Measurements from ENCODE around the gene RBM45.

RBM45 gene

DNA sequence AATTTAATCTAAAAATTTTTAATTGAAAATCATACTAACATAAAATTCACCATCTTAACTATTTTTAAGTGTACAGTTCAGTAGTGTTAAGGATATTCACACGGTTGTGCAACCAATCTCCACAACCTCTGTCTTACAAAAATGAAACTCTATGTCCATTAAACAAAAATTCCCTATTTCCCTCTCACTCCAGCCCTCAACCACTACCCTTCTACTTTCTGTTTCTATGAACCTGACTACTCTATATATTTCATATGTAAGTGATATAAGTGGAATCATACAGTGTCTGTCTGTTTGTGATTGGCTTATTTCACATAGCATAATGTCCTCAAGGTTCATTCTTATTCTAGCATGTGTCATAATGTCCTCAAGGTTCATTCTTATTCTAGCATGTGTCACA is 47.7 kb downstream of the RBM45 start:
- no peak for DNase-seq (ENCODE audit: low read depth)

DNA sequence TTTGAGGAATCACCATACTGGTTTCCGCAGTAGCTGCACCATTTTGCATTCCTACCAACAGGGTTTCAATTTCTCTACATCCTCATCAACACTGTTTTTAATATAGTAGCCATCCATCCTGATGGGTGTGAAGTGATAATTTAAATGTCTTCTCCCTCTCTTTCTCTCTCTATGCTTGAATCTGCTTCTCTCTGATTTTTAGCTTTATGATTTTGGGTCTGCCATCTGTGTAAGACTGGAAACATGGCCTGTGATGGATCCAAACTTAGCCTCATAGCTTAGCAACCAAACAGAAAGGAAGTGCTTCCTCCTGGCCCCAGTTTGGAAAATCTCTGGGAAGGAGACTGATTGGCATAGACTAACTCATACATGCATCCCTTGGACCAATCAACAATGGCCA is 48.4 kb downstream of the RBM45 start:
- no peak for DNase-seq (ENCODE audit: low read depth)

DNA sequence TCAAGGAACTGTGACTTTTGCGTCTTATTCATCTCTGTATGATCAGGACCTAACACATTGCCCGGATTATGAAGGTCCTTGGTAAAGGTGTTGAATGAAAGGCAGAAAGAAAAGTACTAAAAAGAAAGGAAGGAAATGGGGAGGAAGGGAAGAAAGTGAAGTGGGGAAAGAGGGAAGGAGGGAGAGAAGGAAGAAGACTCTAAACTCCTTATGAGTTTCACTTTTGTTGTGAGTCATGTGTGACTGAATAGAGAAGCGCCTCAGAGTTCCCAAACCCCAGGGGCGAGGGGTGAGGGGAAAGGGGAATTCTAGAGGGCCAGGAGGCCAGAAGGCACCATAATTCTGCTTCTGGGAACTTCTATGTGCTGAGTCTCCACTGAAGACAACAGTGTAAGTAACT is 51.2 kb downstream of the RBM45 start:
- no peak for DNase-seq (ENCODE audit: low read depth)

DNA sequence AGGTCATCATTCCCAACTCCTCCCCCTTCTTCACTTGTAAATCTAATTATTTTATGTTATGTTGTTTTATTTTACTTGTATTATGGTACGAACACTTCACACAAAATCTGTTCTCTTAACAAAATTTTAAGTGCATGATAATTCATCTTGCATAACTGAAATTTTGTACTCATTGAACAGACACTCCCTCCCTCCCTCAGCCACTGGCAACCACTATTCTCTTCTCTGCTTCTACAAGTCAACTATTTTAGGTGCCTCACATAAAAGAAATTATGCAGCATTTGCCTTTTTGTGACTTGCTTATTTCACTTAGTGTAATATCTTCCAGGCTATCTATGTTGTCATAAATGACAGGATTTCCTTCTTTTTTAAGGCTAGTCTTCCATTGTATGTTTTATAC is 51.7 kb downstream of the RBM45 start:
- no peak for DNase-seq (ENCODE audit: low read depth)

DNA sequence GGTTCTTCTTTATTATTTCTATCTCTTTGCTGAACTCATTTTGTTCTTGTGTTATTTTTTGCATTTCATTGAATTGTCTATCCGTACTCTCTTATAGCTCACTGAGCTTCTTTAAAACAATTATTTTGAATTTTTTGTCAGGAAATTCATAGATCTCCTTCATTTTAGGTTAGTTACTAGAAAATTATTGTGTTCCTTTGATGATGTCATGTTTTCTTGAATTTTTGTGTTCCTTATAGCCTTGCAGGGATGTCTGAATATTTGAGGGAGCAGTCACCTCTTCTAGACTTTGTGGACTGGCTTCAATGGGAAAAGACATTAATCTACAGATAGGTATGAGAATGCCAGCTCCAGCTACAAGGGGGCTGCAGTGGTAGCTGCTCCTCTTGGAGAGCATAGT is 61.4 kb downstream of the RBM45 start:
- DNase-seq (ENCODE audit: low read depth) = no peak

DNA sequence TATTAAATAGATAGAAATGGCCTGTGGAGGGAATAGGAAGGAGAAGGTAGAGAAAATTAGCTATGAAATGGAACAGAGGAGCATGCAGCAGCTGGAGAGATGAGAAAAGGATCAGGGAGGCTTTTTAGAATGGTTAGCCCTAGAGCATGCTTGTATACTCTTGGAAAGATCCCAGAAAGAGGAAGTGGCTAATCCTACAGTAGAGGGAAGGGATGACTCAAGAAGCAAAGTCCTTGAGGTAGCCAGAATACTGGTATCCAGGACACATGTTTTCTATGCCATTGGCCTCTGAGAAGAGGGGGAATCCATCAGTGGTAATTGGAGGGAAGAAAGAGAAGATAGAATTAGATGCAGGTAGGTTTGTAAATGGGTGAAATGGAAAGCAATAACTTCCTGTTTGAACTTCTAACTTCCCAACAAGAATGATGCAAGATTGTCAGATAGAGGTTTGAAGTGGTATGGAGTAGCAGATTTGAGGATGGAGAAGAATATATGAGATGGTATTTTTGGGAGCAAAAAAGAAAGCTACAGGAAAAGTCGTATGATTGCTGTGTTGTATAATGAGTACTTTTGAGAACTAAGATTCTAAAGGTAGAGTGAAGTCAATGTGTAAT is 64.9 kb downstream of the RBM45 start:
- DNase-seq (ENCODE audit: low read depth) = no peak

Data from activated T-helper 1 cell treated with Interleukin-2 at 50 U/mL for 16 hours (primary cell).